Measurements from ENCODE around the gene TUBGCP6.
A peak's percentile ranks its signal among the peaks of the same experiment; 100 is the strongest.
"Not testable (repeated sequence)": the region's sequence is repeated elsewhere in the genome, so short reads cannot be mapped to it uniquely, and the experiment has no call there.

TUBGCP6 gene

DNA sequence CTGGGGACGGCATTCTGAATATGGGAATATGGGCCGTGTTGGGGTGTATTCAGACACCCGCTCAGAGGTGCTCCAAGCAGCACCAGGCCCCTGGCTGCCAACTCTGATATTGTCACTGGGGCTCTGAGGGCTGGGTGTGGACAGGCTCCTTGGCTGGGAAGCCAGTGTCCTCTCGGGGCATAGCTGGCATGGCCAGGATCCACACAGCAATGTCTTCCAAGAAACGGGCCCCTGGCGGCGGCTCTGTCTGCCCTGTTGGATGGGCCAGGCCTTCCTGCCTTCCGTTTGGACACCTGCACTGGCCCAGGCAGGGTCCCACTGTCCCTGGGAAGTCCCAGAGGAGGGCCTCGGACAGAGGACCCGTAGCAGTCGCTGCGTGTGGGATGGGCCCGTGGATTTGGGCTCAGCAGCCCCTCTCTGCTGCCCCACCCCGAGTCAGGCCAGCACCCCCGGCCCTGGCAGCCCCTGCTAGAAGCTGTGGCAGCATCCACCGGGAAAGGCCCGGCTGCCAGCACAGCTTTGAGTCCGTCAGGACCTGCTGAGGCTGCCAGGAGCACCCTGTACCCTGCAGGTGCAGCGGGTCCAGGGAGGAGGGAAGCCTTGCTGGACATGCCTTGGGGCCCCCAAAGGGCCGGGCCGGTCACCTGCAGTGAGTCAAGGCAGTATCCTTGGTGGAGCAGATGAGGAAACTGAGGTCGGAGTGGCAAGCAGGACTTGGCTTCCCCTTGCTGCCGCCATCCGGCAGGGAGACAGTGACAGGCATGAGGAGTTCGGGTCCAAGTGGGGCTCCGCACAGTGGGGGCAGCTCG, 70.2 kb downstream of the TUBGCP6 start:
- peaks cover 9% of the 10 kb centered on the region for H3K4me1 Mint-ChIP-seq
- no peaks in the 10 kb centered on the region for H3K9me3 Mint-ChIP-seq
- no peak overlapping the region for H3K27ac Mint-ChIP-seq
- no peak overlapping the region for H3K4me3 Mint-ChIP-seq
- peaks cover 51% of the 10 kb centered on the region for H3K27me3 Mint-ChIP-seq
- ATAC-seq: no peak
- no peak for DNase-seq

DNA sequence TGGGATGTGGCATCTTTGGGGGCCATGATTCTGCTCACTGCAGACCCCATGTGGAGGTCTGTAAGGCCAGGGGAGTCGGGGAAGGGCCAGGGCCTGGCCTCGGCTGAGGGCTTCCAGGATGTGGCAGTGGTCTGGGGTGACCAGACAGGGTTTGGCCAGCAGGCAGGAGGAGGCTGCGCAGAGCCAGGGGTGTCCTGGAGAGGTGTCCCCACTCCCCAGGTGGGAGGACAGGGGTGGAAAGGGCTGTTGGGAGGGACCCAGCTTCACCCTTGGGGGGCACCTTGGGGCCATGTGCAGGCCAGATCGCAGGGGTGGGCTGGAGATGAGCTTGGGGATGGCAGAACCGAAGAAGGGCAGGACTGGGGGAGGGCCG, 70.9 kb downstream of the TUBGCP6 start:
- Mint-ChIP-seq H3K27ac (peak overlapping the region in 1 of 2 donors; percentile 80), H3K4me3 (no peak overlapping the region), H3K27me3 (peaks cover 57% of the 10 kb centered on the region), H3K9me3 (no peaks in the 10 kb centered on the region), H3K4me1 (peaks cover 13% of the 10 kb centered on the region)
- ATAC-seq (no peak), DNase-seq (no peak)

DNA sequence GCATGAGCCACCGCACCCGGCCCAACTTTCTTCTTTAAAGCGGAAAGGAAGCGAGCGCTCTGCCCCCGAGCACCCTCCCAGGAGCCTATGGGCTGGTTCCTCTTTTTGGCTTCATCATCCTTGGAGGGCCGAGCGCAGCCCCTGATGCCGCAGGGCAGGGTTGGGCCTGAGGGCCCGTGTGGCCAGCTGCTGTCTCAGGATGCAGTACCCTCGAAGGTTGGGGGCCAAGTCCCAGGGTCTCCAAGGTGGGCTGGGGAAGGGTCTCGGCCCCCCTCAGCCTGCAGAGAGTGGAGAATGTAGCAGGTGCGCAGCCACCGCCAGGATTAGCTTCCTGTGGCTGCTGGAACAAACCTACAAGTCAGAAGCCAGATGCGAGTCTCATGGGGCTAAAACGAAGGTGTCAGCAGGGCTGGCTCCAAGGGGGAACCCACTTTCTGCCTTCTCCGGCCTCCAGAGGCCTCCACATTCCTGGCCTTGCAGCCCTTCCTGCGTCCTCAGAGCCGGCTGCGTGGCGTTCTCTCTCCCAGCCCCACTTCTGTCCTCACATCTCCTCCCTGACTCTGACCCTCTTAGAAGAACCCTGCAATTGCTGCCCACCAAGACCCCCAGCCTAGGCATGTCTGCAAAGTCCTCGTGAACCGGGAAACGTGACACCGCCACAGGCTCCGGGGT, 71.4 kb downstream of the TUBGCP6 start:
- peaks cover 18% of the 10 kb centered on the region for H3K4me1 Mint-ChIP-seq
- peaks cover 62% of the 10 kb centered on the region for H3K27me3 Mint-ChIP-seq
- peak overlapping the region in 1 of 2 donors; percentile 80 for H3K27ac Mint-ChIP-seq
- H3K9me3 Mint-ChIP-seq: no peaks in the 10 kb centered on the region
- DNase-seq (no peak), ATAC-seq (no peak)
- H3K4me3 Mint-ChIP-seq: no peak overlapping the region

DNA sequence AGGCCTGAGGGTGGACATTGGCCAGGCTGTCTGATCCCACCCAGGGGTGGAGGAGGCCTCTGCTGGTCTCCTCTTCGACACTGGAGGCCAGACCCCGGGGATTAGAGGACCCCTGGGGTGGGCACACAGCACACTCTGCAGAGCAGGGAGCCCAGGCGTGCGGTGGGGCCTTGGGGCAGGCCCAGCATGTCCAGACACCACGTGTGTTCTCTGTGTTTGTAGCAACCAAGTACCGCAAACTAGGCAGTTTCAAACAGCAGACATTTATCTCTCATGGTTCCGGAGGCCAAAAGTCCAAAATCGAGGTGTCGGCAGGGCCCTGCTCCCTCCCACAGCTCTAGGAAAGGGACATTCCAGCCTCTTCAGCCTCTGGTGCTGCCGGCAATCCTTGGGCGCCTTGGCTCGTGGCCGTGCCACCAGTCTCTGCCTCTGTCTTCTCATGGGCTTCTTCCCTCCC, 72.8 kb downstream of the TUBGCP6 start:
- DNase-seq (no peak), ATAC-seq (peak; percentile 5)
- Mint-ChIP-seq H3K4me1 (peaks cover 18% of the 10 kb centered on the region), H3K27ac (no peak overlapping the region), H3K9me3 (no peaks in the 10 kb centered on the region), H3K27me3 (peaks cover 66% of the 10 kb centered on the region), H3K4me3 (peak overlapping the region in 1 of 2 donors; percentile 36)

DNA sequence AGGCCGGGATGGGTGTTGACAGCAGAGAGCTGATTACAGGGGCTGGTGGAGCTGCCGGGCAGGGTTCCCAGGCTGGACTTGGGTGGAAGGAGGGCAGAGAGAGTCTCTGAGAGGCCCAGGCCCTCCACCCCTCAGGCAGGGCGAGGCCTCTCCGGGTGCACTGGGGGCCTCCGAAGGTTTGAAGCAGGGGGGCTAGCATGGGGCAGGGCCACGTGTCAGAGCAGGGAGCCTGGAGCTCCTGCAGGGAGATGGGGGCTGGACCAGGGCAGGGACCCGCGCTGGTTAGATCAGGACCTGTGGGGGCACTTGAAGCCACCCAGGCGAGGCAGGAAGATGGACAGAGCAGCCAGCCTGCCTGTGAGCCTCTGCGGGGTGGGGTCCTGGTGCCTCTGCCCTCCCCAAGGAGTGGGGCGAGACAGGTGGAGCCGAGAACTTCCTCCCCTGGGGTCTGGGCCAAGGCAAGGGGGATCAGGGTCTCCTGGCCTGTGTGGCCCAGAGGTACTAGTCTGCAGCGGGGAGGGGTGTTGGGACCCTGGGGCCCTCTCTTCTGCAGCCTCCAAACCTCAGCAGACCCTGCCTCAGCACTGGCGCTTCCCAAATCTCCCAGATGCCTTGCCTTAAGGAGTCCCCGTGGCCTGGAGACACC, 73.4 kb downstream of the TUBGCP6 start:
- peaks cover 18% of the 10 kb centered on the region for H3K4me1 Mint-ChIP-seq
- peak overlapping the region; percentile 79 to 84 for H3K4me3 Mint-ChIP-seq
- H3K27ac Mint-ChIP-seq: peak overlapping the region; percentile 64 to 67
- no peaks in the 10 kb centered on the region for H3K9me3 Mint-ChIP-seq
- peaks cover 62% of the 10 kb centered on the region for H3K27me3 Mint-ChIP-seq
- ATAC-seq: peak; percentile 18
- DNase-seq: no peak

DNA sequence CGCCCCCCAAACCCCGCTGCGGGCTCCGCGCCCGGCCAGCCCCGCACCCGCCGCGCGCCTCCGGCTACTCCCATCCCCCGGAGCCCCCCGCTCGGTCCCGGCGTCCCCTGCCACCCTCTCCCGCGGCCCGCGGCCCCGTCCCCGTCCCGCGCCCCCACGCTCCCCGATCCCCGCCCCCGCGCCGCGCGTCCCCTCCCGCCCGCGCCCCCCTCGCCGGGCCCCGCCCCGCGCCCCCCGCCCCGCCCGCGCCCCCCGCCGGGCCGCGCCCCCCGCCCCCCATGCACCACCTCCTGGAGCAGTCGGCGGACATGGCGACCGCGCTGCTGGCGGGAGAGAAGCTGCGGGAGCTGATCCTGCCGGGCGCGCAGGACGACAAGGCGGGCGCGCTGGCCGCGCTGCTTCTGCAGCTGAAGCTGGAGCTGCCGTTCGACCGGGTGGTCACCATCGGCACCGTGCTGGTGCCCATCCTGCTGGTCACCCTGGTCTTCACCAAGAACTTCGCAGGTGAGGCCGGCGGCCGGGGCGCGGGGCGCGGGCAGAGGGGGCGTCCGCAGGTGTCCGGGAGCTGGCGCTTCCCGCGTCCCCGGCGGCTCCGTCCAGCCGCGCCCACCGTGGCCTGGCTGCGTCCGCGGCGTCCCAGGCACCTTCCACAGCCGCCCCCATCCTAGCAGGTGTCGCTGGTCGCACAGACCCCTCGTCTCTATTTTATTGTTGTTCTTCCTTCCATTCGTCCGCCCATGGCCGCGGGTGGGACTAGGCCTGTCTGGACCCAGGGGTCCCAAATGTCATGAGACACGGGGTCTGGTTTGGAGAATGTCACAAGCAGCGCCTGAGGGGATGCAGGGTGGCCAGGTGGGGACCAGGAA, 74.1 kb downstream of the TUBGCP6 start, which contains the start of gene PANX2:
Gene PANX2 (plus strand): TSS at position 279 of the 866 bp plus-strand sequence. CDS start 0 bp downstream, at position 279.
- Mint-ChIP-seq H3K27me3 (peaks cover 62% of the 10 kb centered on the region), H3K4me3 (peak within 1 kb of the TSS; percentile 79 to 84), H3K4me1 (peaks cover 18% of the 10 kb centered on the region), H3K27ac (peak within 1 kb of the TSS; percentile 75 to 88), H3K9me3 (no peaks in the 10 kb centered on the region)
- ATAC-seq (peak; percentile 33), DNase-seq (no peak)

DNA sequence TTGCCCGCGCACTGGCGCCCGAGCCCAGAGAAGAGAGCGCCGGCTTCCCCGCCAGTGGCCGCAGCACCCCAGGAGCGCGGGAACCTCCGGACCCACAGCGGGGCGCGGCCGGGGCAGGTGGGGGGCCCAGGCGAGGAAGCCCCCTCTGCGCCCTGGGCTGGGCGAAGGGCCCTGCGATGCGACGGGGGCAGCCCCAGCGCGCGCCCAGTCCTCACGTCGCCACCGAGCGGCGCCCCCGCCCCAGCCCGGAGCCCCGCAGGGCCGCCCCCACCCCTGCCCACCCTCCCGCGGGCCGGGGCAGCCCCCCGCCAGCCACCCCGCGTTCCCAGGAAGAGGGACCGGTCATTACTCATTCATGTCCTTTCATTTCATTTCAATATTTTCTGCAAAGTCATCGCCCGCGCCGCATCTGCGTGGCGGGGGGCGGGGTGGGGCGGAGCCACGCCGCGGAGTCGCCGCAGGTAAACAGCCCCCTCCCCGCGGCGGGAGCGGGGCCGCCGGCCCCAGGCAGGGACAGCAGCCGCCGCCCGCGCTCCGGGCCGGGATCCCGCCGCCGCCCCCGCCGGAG, 75.0 kb downstream of the TUBGCP6 start:
- H3K4me3 Mint-ChIP-seq: peak overlapping the region; percentile 69 to 74
- H3K9me3 Mint-ChIP-seq: no peaks in the 10 kb centered on the region
- peaks cover 18% of the 10 kb centered on the region for H3K4me1 Mint-ChIP-seq
- H3K27me3 Mint-ChIP-seq: peaks cover 62% of the 10 kb centered on the region
- peak; percentile 72 for ATAC-seq
- H3K27ac Mint-ChIP-seq: peak overlapping the region in 1 of 2 donors; percentile 88
- peak; percentile 51 to 63 for DNase-seq

DNA sequence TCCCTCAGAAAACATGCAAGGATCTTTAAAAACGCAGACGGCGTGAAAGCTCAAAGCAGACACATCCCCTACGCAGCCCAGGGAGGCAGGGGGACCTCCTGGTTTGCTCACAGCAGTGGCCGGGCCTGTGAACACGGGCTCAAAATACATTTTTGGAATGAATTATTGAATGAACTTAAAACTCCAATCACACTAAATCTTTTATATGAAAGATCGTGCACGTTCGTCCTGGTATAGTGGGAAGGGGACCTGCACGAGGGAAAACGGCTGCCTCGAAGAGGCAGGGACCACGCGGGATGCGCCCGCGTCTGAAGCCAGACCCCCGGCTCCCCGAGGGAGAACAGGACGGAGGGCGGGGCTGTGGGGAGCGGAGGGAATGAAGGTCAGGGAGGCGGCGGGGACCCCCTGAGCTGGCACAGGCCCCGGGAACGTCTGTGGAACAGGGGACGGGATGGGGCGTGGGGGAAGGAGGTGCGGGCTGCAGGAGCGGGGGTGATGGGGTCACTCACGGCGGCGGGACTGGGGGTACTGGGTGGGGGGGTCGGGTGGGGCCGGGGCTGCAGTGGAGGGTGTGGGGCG, 75.6 kb downstream of the TUBGCP6 start:
- peak overlapping the region in 1 of 2 donors; percentile 78 for H3K27ac Mint-ChIP-seq
- peaks cover 62% of the 10 kb centered on the region for H3K27me3 Mint-ChIP-seq
- no peak for DNase-seq
- no peak for ATAC-seq
- H3K4me1 Mint-ChIP-seq: peaks cover 18% of the 10 kb centered on the region
- no peaks in the 10 kb centered on the region for H3K9me3 Mint-ChIP-seq
- peak overlapping the region; percentile 60 to 88 for H3K4me3 Mint-ChIP-seq

DNA sequence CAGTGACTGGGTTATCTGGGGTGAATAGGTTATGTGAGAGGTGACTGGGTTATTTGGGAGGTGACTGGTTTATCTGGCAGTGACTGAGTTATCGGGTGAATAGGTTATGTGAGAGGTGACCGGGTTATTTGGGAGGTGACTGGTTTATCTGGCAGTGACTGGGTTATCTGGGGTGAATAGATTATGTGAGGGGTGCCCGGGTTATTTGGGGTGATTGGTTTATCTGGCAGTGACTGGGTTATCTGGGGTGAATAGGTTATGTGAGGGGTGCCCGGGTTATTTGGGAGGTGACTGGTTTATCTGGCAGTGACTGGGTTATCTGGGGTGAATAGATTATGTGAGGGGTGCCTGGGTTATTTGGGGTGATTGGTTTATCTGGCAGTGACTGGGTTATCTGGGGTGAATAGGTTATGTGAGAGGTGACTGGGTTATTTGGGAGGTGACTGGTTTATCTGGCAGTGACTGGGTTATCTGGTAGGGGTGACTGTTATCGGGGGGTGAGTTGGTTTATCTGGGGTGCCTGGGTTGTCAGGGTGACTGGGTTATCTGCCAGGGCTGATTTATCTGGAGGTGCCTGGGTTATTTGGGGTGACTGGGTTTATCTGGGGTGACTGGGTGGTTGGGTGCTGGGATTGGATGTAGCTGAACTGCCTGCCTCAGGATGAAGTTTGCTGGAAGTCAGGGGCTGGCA, 76.2 kb downstream of the TUBGCP6 start:
- Mint-ChIP-seq H3K27ac (peak overlapping the region in 1 of 2 donors; percentile 59), H3K4me1 (peaks cover 18% of the 10 kb centered on the region), H3K4me3 (peak overlapping the region; percentile 60 to 88), H3K27me3 (peaks cover 55% of the 10 kb centered on the region)
- not testable (repeated sequence) for DNase-seq, ATAC-seq, H3K9me3 Mint-ChIP-seq

DNA sequence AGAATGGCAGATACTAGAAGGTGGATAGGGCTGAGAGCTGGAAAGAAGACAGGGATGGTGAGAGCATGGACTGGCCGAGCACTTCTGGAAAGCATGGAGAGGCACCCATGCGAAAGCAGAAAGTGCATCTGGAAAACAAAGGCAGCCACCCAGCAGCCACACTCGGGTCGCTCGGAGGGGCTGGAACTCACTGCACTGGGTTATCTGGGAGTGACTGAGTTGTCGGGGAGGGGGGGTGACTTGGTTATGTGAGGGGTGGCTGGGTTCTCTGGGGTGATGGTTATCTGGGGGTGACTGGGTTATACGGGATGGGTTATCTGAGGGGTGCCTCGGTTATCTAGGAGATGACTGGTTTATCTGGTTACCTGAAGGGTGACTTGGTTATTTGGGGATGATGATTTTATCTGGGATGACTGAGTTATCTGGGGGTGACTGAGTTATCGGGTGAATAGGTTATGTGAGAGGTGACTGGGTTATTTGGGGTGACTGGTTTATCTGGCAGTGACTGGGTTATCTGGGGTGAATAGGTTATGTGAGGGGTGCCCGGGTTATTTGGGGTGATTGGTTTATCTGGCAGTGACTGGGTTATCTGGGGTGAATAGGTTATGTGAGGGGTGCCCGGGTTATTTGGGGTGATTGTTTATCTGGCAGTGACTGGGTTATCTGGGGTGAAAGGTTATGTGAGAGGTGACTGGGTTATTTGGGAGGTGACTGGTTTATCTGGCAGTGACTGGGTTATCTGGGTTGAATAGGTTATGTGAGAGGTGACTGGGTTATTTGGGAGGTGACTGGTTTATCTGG, 76.9 kb downstream of the TUBGCP6 start:
- Mint-ChIP-seq H3K27ac (peak overlapping the region in 1 of 2 donors; percentile 78), H3K4me3 (no peak overlapping the region), H3K27me3 (peaks cover 51% of the 10 kb centered on the region), H3K4me1 (peaks cover 18% of the 10 kb centered on the region), H3K9me3 (no peaks in the 10 kb centered on the region)
- no peak for DNase-seq
- ATAC-seq: no peak

Measured in stimulated activated naive CD8-positive, alpha-beta T cell treated with anti-CD3 and anti-CD28 coated beads, Interleukin-15, amount 100 ng/mL, for 72 hours (primary cell).